Measurements from ENCODE around the gene LRRIQ4.

LRRIQ4 gene

GRCh38 chr3:169864270-169864669 is 51.6 kb downstream of the LRRIQ4 start:
- no peak for TF ChIP-seq CTCF (IDR thresholded peaks at IDR 0.05; ENCODE audit: low read depth, low read length, missing control alignments)
- H3K4me3 ChIP-seq (replicated peaks; ENCODE audit: low read depth, low read length): no peak overlapping the region
- DNase-seq (ENCODE audit: extremely low read depth, low read depth): no peak

- H3K4me3 ChIP-seq (replicated peaks; ENCODE audit: low read depth, low read length): no peak overlapping the region
- TF ChIP-seq CTCF (IDR thresholded peaks at IDR 0.05; ENCODE audit: low read depth, low read length, missing control alignments): no peak
- no peak for DNase-seq (ENCODE audit: extremely low read depth, low read depth)
These were observed 52.6 kb downstream of the LRRIQ4 start for GRCh38 chr3:169865176-169865767.

GRCh38 chr3:169867584-169868210 is 55.0 kb downstream of the LRRIQ4 start:
- TF ChIP-seq CTCF (IDR thresholded peaks at IDR 0.05; ENCODE audit: low read depth, low read length, missing control alignments): no peak
- no peak overlapping the region for H3K4me3 ChIP-seq (replicated peaks; ENCODE audit: low read depth, low read length)
- DNase-seq (ENCODE audit: extremely low read depth, low read depth): no peak

- DNase-seq (ENCODE audit: extremely low read depth, low read depth): no peak
- no peak for TF ChIP-seq CTCF (IDR thresholded peaks at IDR 0.05; ENCODE audit: low read depth, low read length, missing control alignments)
- H3K4me3 ChIP-seq (replicated peaks; ENCODE audit: low read depth, low read length): no peak overlapping the region
These were observed 55.7 kb downstream of the LRRIQ4 start for GRCh38 chr3:169868369-169868768.

- no peak for TF ChIP-seq CTCF (IDR thresholded peaks at IDR 0.05; ENCODE audit: low read depth, low read length, missing control alignments)
- no peak within 1 kb of the TSS for H3K4me3 ChIP-seq (replicated peaks; ENCODE audit: low read depth, low read length)
- DNase-seq (ENCODE audit: extremely low read depth, low read depth): no peak
These were observed 57.0 kb downstream of the LRRIQ4 start, which contains the start of gene LRRC31 for GRCh38 chr3:169869484-169870220. TSS of gene LRRC31 (minus strand) at chr3:169869935. CDS start at chr3:169869807, 128 bp downstream.

- no peak for TF ChIP-seq CTCF (IDR thresholded peaks at IDR 0.05; ENCODE audit: low read depth, low read length, missing control alignments)
- no peak overlapping the region for H3K4me3 ChIP-seq (replicated peaks; ENCODE audit: low read depth, low read length)
- DNase-seq (ENCODE audit: extremely low read depth, low read depth): no peak
These were observed 58.6 kb downstream of the LRRIQ4 start for GRCh38 chr3:169871129-169871886.

Measured in HFF-Myc (cell line).